GM18499 (cell line): ENCODE data around the gene HGFAC.

Source experiments
- ATAC-seq: cut with Tn5 transposase; IDR thresholded peaks from one replicate; pipeline ENCODE4 v1.9.1; 2021; ENCODE audit warnings: moderate number of reproducible peaks; ENCODE audit not compliant: insufficient read depth, unreplicated experiment

HGFAC gene

DNA sequence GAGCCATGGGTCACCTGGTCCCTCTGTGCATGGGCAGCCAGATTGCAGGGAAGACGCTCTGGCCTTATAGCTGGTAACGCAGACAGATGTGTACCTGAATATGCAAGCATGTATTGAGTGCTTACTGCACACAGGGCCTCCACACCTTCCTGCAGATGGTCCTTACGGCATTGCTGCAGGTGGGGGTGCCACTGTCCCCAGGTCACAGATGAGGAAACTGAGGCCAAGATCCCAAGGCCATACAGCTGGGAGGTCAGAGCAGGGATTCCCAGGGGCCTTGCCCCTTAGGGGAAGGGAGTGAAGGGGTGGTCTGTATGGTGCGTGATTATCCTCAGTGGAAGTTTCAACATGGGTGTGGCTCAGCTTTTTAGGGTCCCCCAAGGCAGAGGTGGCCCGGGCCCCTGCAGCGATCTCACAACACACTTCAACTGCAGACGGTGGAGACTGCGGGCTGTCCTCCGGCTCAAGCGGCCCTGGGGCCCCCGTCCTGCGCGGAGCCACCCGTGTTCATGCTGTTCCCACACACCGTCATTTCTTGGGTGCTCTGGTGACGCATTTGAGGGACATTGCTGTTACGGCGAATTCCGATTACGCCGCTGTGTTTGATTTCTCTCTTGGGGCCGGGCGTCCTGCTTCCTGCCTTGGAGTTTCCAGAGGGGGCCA is 29.5 kb downstream of the HGFAC start:
- no peak for ATAC-seq

- ATAC-seq, result no peak
These were observed 30.1 kb downstream of the HGFAC start for GRCh38 chr4:3471886-3472285.

DNA sequence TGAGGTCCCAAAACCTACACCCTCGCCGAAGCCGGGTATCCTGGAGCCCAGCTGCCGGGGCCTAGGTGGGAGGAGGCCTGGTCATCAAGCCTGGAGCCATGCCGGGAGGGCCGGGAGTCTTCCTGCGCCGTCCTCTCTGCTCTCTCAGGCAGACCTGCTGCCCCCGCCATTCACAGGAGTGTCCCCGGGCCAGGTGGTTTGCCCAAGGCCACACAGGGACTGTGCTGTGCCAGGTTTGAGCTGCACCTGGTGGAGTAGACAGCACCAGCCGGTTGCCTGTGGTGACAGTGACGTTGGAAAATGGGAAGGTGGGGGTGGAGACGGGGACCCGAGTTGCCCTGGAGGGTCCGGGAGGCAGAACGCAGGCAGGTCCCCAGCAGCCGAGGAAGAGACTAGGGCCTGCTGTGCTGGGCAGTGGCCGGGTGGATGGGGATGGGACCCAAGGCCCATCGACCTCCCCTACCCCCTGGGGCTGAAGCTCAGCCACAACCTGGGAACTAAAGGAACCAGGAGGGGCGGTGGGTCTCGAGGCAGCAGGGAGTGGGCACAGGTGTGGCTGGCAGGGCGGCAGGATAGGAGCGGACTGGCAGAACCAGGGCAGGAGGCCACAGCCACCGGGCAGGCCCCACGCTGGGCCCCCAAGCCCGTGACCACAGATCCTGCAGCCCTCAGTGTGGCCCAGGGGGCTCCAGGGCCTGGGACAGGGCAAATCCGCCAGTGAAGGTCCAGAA is 30.8 kb downstream of the HGFAC start:
- ATAC-seq, result no peak

- no peak for ATAC-seq
These were observed 31.6 kb downstream of the HGFAC start for GRCh38 chr4:3473181-3473950.

DNA sequence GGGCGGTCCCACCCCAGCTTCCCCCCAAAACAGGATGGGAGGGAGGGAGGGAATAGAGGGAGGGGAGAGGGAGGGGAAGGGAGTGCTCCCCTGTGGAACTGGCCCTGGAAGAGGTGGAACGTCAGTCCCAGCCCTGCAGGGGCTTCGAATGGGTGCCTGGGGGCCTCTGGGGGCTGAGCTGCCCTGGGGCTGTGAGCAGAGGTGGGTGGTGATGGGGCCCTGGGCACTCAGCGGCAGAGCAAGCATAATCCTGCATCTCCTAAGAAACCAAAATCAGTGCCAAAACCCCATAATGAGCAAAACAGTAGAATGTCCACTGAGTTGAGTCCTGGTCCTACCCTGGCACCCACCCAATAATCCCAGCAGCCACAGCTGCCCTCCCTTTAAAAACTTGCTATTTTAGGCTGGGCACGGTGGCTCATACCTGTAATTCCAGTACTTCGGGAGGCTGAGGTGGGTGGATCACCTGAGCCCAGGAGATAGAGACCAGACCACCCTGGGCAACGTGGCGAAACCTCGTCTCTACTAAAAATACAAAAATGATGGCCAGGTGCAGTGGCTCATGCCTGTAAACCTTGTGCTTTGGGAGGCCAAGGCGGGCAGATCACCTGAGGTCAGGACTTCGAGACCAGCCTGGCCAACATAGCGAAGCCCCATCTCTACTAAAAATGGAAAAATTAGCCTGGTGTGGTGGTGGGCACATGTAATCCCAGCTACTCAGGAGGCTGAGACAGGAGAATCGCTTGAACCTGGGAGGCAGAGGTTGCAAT is 32.4 kb downstream of the HGFAC start:
- ATAC-seq, result no peak

- ATAC-seq, result no peak
These were observed 33.4 kb downstream of the HGFAC start for GRCh38 chr4:3475041-3475712.

DNA sequence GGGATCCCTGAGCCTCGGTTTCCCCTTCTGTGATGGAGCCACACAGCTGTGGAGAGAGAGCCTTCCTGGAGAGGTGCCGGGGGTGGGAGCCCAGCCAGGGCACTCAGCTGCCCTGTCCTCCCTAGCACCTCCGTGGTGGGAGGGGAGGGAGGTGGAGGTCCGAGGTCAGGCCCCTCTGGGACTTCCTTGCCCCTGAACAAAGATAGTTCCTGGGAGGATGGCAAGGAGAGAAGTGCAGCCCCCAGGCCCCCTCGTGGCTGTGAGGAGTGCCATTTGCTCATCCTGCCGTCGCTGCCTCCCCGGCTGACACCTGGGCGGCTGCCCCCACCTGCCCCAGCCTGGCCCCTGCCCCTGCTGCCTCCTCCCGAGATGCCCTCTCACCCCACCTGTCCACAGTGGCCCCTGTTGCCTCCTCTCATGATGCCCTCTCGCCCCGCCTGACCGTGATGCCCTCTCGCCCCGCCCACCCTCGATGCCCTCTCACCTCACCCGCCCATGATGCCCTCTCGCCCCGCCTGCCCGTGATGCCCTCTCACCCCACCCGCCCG is 34.0 kb downstream of the HGFAC start:
- no peak for ATAC-seq

DNA sequence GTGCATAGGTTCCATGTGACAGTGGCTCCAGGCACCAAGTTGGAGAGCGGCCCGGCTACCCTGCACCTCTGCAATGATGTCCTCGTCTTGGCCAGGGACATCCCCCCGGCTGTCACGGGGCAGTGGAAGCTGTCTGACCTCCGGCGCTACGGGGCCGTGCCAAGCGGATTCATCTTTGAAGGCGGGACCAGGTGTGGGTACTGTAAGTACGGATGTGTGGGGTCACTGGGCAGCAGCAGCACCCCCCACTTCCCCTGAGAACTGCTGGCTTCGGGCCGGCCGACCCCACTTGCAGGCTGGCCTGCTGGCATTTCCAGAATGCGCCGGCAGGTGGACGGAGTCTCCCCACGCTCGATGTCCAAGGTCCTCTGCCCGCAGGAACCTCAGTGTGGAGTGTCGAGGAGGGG is 34.6 kb downstream of the HGFAC start:
- ATAC-seq, result no peak

DNA sequence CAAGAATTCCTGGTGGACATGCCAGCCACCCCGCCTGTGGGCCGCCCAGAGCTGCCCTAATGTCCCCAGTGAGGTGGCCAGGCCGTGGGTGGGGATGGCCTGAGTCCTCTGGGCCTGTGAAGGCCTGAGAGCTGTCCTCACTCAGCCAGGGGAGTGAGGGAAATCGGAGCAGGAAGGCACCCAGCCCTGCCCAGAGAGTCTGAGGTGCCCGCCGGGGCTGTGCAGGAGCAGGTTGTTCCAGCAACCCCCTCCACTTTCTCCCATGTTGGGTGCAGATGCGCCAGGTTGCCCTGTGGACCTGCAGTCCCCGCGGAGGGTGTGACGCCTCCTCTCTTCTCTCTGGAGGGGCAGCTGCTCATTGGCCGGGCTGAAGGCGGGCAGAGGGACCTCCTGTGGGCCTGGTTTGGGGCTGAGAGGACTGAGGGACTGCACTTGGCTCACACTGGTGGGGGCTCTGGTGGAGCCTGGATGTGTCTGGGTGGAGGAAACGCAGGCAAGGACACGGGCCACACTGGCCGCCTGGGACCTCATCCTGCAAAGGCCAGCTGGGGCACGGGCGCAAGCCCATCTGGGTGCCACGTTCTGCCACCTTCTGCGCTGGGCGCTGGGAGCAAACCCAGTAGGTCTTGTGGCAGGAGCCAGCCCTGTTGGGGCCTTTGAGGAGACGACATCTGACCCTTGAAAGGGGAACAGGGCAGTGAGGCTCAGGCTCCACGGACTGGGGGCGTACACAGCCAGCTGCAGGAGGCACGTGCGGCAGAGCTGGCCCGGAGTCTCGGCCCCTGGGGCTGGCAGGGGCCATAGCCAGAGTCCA is 35.4 kb downstream of the HGFAC start:
- no peak for ATAC-seq

DNA sequence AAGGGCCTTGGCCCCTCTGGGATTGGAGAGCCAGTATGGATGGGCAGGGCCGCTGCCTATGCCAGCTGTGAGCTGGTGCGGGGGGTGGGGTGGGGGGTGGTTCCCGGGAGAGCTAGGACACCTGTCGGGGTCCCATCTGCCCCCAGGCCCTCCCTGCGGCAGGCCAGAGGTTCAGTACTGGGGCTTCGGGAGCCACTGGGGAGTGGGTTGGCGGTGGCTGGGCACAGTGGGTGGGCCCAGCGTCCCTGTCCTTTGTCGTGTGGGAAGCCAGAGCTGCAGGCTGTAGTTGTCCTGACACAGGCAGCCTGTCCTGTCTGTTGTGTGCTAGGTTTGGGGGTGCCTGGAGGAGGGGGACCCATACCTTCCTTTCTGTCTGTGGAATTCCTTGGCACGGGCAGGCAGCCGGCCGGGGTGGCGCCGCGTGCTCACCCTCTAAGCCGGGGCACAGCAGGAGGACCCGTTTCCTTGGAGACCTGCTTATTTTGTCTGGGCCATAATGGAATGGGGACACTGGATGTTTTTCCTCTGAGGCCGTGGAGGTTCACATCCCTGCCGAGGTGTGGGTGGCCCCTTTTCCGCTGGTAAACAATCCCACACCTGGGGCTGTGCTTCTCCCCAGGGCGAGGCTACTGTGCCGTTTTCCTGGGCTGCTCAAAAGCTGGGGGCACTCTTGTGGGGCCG is 36.1 kb downstream of the HGFAC start:
- no peak for ATAC-seq

DNA sequence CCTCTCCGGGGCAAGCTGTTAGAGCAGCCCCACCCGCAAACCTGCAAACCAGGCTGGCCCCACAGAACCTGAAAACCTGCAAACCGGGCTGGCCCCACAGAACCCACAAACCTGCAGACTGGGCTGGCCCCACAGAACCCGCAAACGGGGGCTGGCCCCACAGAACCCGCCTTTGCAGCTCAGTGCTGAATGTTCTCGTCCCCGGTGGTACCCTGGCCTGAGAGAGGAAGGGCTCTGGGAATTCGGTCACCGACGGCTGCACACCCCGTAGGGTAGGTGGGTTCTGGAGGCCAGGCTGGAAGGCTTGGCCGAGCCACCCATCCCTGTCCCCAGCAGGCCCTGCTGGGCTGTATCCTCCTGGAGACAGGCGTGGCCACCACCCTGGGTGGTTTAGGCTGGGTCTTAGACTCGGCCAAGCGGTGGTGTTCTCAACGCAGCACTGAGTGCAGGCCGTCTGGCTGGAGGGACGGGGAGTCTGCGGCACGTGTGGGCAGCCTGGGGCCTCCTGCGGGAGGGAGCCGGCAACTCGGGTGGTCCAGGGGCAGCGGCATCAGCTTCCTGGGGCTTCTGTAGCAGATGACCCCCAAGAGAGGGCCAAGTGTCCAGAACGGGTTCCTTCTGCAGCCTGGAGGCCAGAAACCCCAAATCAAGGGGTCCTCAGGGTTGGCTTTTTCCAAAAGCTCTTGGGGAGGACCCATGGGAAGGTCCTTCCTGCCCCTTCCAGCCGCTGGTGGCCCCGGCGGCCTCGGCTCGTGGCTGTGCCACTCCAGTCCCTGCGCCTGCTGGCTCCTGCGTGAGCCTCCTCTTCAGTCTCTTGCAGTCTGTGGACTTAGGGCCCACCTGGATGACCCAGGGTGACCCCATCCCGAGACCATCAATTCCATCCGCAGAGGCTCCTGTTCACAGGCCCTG is 36.9 kb downstream of the HGFAC start:
- ATAC-seq, result no peak

DNA sequence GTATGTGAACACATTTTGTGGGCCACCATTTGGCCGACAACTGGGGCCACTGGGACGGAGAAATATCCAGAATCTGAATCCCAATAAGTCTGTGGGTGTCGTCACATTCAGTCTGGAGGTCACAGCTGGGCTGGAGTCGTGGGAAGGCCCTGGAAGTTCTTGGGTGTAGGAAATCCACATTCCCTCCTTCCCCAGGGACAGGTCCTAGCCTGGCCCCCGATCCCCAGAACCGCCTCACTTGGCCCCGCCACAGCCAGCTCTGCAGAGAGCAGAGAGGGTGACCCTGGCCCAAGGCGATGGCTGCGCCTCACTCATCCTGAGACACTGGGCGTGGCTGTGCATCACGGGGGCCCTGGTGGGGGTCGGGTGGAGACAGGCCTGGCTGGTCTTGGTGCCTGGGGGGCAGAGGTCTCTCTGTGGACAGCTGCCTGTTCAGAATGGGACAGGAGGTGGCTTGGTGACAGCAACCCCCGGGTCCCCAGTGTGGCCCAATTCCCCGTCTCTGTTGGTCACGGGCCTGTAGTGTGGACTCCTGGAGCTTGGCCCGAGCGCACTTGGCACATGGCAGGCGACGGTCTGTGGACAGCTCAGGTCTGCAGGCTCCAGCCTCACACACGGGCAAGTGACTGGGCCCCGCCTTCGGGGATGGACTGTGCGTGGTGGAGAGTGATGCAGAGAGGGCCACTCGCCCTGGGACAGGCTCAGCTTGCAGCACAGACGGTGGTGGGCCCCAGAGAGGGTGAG is 37.8 kb downstream of the HGFAC start:
- ATAC-seq, result no peak

GRCh38 chr4:3480528-3481112 is 38.9 kb downstream of the HGFAC start:
- ATAC-seq, result no peak

GRCh38 chr4:3481113-3481531 is 39.4 kb downstream of the HGFAC start:
- no peak for ATAC-seq

DNA sequence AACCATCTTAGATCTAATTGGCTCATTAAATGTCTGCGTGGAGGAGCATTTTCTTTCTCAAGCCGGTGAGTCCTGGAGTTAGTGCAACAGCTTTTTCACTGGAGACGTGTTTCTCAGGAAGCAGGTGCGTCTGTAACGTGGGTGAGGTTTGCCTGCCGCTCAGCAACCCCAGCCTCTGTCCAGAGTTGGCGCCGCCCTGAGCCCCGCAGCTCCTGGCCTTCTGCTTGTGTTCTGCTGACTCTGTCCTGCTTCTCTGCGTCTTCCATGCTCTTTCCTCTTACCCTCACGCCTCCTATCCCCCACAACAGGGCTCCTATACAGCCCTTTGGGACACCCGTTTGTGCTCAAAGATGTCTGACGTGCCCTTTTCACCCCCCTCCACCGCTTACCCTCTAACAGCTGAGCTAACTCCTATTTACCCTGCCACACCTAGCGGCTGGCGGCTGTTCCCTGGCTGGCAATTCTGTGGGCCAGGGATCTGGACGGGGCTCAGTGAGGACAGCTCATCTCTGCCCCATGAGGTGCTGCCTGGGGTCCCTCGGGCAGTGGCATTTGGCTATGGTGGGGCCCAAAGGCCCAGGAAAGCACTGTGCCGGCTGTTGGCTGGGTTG is 40.1 kb downstream of the HGFAC start:
- ATAC-seq, result no peak

DNA sequence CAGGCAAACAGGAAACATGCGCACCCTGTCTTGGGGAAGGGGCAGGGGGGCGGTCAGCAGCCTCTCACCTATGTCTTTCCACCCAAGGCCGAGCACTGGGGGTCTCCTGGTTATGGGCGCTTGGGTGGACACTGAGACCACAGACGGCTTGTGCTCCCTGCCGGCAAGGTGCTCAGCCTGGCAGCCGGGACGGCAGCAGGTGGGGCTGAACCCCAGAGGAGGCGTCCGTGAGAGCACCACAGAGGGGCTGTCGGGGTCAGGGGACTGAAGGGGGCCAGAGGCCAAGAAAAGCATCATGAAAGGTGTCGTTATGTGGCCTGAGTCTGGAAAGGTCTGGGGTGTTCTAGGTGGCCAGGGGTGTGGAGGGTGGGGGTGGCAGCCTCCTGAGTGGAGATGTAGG is 40.9 kb downstream of the HGFAC start:
- ATAC-seq, result no peak
